Gastrocnemius medialis (tissue), 4 donors: Measurements from ENCODE around the gene DENND1A. TPM values are rescaled to one million over a fixed set of nuclear protein-coding genes. Genes with fewer than 3 reads are reported as not detected.
A peak's percentile ranks its signal among the peaks of the same experiment; 100 is the strongest.

Experiments
- ATAC-seq, 2 donors: fragments of 150-250 bp; one replicate each; pipeline ENCODE4 v1.9.1; 2016
- DNase-seq, 2 donors: peaks; one replicate each; pipeline ENCODE4 v3.0.0-alpha.2; 2019
- H3K27ac ChIP-seq, 4 donors: fragments of 200-600 bp; sonication (generic); 1 replicate in 1 of 4; 2 replicates in 3 of 4; pipeline ENCODE4 v1.5.1; 2016 to 2018; ENCODE audit warnings: mild to moderate bottlenecking in 2 of 4, moderate library complexity in 1 of 4
- H3K27me3 ChIP-seq, 3 donors: fragments of 200-600 bp; sonication (generic) in 2 of 3; 1 replicate in 1 of 3; 2 replicates in 2 of 3; pipeline versions ENCODE4 v1.5.1 to v1.6.0; 2016 to 2019; ENCODE audit warnings: mild to moderate bottlenecking in 1 of 3, moderate library complexity in 1 of 3
- H3K36me3 ChIP-seq, 2 donors: fragments of 200-600 bp; sonication (generic) in 1 of 2; one replicate each; pipeline ENCODE4 v1.5.1; 2017 to 2018
- H3K4me1 ChIP-seq, 2 donors: fragments of 200-600 bp; sonication (generic) in 1 of 2; one replicate each; pipeline ENCODE4 v1.5.1; 2016 to 2017; ENCODE audit warnings: mild to moderate bottlenecking in 2 of 2
- H3K4me3 ChIP-seq, 4 donors: fragments of 200-600 bp; sonication (generic) in 3 of 4; 1 replicate in 1 of 4; 2 replicates in 3 of 4; pipeline ENCODE4 v1.5.1; 2016 to 2019; ENCODE audit warnings: mild to moderate bottlenecking in 2 of 4
- H3K9me3 ChIP-seq, 3 donors: fragments of 200-600 bp; sonication (generic) in 2 of 3; 1 replicate in 1 of 3; 2 replicates in 2 of 3; pipeline ENCODE4 v1.5.1; 2016 to 2019
- CTCF ChIP-seq, 5 experiments: fragments of 450-650 bp in 3 of 5; fragments of 200-600 bp in 2 of 5; sonication (generic) in 2 of 5; IDR thresholded peaks in 4 of 5; conservative IDR thresholded peaks in 1 of 5; 1 replicate in 4 of 5; 2 replicates in 1 of 5; pipeline ENCODE4 v1.5.1; 2016 to 2019; ENCODE audit warnings: antibody characterized with exemption in 5 of 5, mild to moderate bottlenecking in 3 of 5, moderate library complexity in 3 of 5
- POLR2A ChIP-seq, 2 donors: fragments of 450-650 bp; IDR thresholded peaks; one replicate each; pipeline ENCODE4 v1.6.1; 2017; ENCODE audit warnings: antibody characterized with exemption in 2 of 2, mild to moderate bottlenecking in 2 of 2, moderate library complexity in 2 of 2
- in situ Hi-C, 4 donors: fragments of 200-750 bp; cut with MboI; loops; one replicate each; pipeline versions ENCODE4 v1.15.0 to v1.8.0; 2017; ENCODE audit warnings: low sequenced_read_pairs in 4 of 4
- intact Hi-C: fragments of 100-400 bp; cut with DNase I; formaldehyde crosslinking; loops from one replicate; pipeline ENCODE4 v1.15.1; 2023; ENCODE audit warnings: low total_unique reads
- total RNA-seq, 4 donors: library from RNA; depleted of rRNA; stranded (reverse); fragments of >200 nt; gene quantifications; one replicate each; pipeline versions ENCODE4 v1.1.0 to v1.2.3, GENCODE V29; 2016

Gene DENND1A
- total RNA-seq, 4 donors from 2014 or later = 14.1 to 24.6 (median 16.4) TPM

- Histone ChIP-seq H3K9me3 (no peaks in the 10 kb centered on the region), H3K27me3 (no peaks in the 10 kb centered on the region), H3K27ac (no peak overlapping the region), H3K4me3 (no peak overlapping the region), H3K4me1 (peaks cover 6 to 9% of the 10 kb centered on the region in 2 donors), H3K36me3 (no peaks in the 10 kb centered on the region)
- DNase-seq = no peak
- in situ Hi-C loops (no loop called here), intact Hi-C loops (no loop called here)
- TF ChIP-seq CTCF (IDR thresholded peaks at IDR 0.05 in 4 of 5, conservative IDR thresholded peaks at IDR 0.05 in 1 of 5) (no peak), POLR2A (IDR thresholded peaks at IDR 0.05) (no peak)
- no peak for ATAC-seq
These were observed 272.8 kb downstream of the DENND1A start for GRCh38 chr9:123657099-123657498.

GRCh38 chr9:123656565-123656964 is 273.4 kb downstream of the DENND1A start:
- no peak for DNase-seq
- intact Hi-C loops (no loop called here), in situ Hi-C loops (no loop called here)
- no peaks in the 10 kb centered on the region for H3K27me3 ChIP-seq
- ATAC-seq = peak in 1 of 2 donors; percentile 56
- TF ChIP-seq POLR2A (IDR thresholded peaks at IDR 0.05) (no peak), CTCF (IDR thresholded peaks at IDR 0.05 in 4 of 5, conservative IDR thresholded peaks at IDR 0.05 in 1 of 5) (no peak)
- no peak overlapping the region for H3K27ac ChIP-seq
- H3K4me3 ChIP-seq = no peak overlapping the region
- H3K36me3 ChIP-seq = no peaks in the 10 kb centered on the region
- no peaks in the 10 kb centered on the region for H3K9me3 ChIP-seq
- peaks cover 5 to 6% of the 10 kb centered on the region in 2 donors for H3K4me1 ChIP-seq

- ATAC-seq (no peak), DNase-seq (no peak)
- intact Hi-C loops = no loop called here
- no peak overlapping the region for H3K4me3 ChIP-seq
- H3K9me3 ChIP-seq = no peaks in the 10 kb centered on the region
- H3K27me3 ChIP-seq = no peaks in the 10 kb centered on the region
- H3K4me1 ChIP-seq = no peaks in the 10 kb centered on the region
- TF ChIP-seq CTCF (IDR thresholded peaks at IDR 0.05 in 4 of 5, conservative IDR thresholded peaks at IDR 0.05 in 1 of 5) = no peak
- TF ChIP-seq POLR2A (IDR thresholded peaks at IDR 0.05) = no peak
- in situ Hi-C loops = no loop called here
- H3K27ac ChIP-seq = no peak overlapping the region
- no peaks in the 10 kb centered on the region for H3K36me3 ChIP-seq
These were observed 274.1 kb downstream of the DENND1A start for GRCh38 chr9:123655681-123656423.

- no peak for DNase-seq
- TF ChIP-seq CTCF (IDR thresholded peaks at IDR 0.05 in 4 of 5, conservative IDR thresholded peaks at IDR 0.05 in 1 of 5) (no peak), POLR2A (IDR thresholded peaks at IDR 0.05) (no peak)
- Histone ChIP-seq H3K27ac (no peak overlapping the region), H3K4me3 (no peak overlapping the region), H3K27me3 (no peaks in the 10 kb centered on the region), H3K9me3 (no peaks in the 10 kb centered on the region), H3K36me3 (no peaks in the 10 kb centered on the region), H3K4me1 (no peaks in the 10 kb centered on the region)
- in situ Hi-C loops (no loop called here), intact Hi-C loops (no loop called here)
- no peak for ATAC-seq
These were observed 274.8 kb downstream of the DENND1A start for GRCh38 chr9:123654994-123655637.
